Stimulated activated CD8-positive, alpha-beta memory T cell treated with anti-CD3 and anti-CD28 coated beads, Interleukin-12 subunit alpha, Interleukin-12 subunit beta, amount 100 ng/mL, for 1 hour (primary cell): Measurements from ENCODE around the gene ITSN1.
"Not testable (repeated sequence)": the region's sequence is repeated elsewhere in the genome, so short reads cannot be mapped to it uniquely, and the experiment has no call there.

Source experiments
- DNase-seq: peaks from one replicate; pipeline ENCODE4 v3.0.0-alpha.2; 2020; ENCODE audit warnings: low read depth

The ITSN1 gene

GRCh38 chr21:33770542-33770941, 128.2 kb downstream of the ITSN1 start:
- DNase-seq: no peak

GRCh38 chr21:33771976-33772375, 129.7 kb downstream of the ITSN1 start:
- DNase-seq: no peak

- no peak for DNase-seq
These were observed 132.2 kb downstream of the ITSN1 start for GRCh38 chr21:33774551-33774950.

- DNase-seq: no peak
These were observed 133.0 kb downstream of the ITSN1 start for GRCh38 chr21:33775100-33775828.

GRCh38 chr21:33780631-33781030, 138.3 kb downstream of the ITSN1 start:
- no peak for DNase-seq

GRCh38 chr21:33781121-33781520, 138.8 kb downstream of the ITSN1 start:
- DNase-seq: no peak

GRCh38 chr21:33783187-33783979, 141.1 kb downstream of the ITSN1 start:
- no peak for DNase-seq

- DNase-seq: no peak
These were observed 145.1 kb downstream of the ITSN1 start for GRCh38 chr21:33787431-33787830.

GRCh38 chr21:33788438-33788837, 146.1 kb downstream of the ITSN1 start:
- not testable (repeated sequence) for DNase-seq

- no peak for DNase-seq
These were observed 147.4 kb downstream of the ITSN1 start for GRCh38 chr21:33789697-33790096.

- DNase-seq: no peak
These were observed 148.8 kb downstream of the ITSN1 start for GRCh38 chr21:33791073-33791472.

- no peak for DNase-seq
These were observed 152.3 kb downstream of the ITSN1 start for GRCh38 chr21:33794596-33794995.

GRCh38 chr21:33797565-33797964, 155.3 kb downstream of the ITSN1 start:
- DNase-seq: no peak

GRCh38 chr21:33799378-33800090, 157.2 kb downstream of the ITSN1 start:
- DNase-seq: no peak

- DNase-seq: no peak
These were observed 158.6 kb downstream of the ITSN1 start for GRCh38 chr21:33800753-33801423.

- no peak for DNase-seq
These were observed 159.4 kb downstream of the ITSN1 start for GRCh38 chr21:33801424-33802405.

- DNase-seq: no peak
These were observed 160.2 kb downstream of the ITSN1 start for GRCh38 chr21:33802481-33802880.

GRCh38 chr21:33808715-33809367, 166.5 kb downstream of the ITSN1 start:
- DNase-seq: no peak

- no peak for DNase-seq
These were observed 168.5 kb downstream of the ITSN1 start for GRCh38 chr21:33810766-33811165.
